H9 (cell line): Measurements from ENCODE around the gene ANAPC4. TPM values are rescaled to one million over a fixed set of nuclear protein-coding genes. Genes with fewer than 3 reads are reported as not detected.

Source experiments
- DNase-seq: peaks from one replicate; pipeline ENCODE4 v3.0.0-alpha.2; 2017
- H2AFZ ChIP-seq: one replicate; pipeline ENCODE4 v1.6.1; 2013; ENCODE audit warnings: mild to moderate bottlenecking, low read length, control low read depth, moderate library complexity
- H2AK5ac ChIP-seq: 2 replicates; pipeline ENCODE4 v1.6.1; 2013; ENCODE audit warnings: low read length, control low read depth, mixed read lengths; ENCODE audit not compliant: insufficient read length
- H2BK120ac ChIP-seq: one replicate; pipeline ENCODE4 v1.6.1; 2013; ENCODE audit warnings: low read depth, mild to moderate bottlenecking, low read length, control low read depth, inconsistent platforms; ENCODE audit not compliant: poor library complexity, severe bottlenecking
- H2BK12ac ChIP-seq: 2 replicates; pipeline ENCODE4 v1.6.1; 2013; ENCODE audit warnings: low read length, control low read depth, mixed read lengths, low read depth; ENCODE audit not compliant: insufficient read length
- H2BK15ac ChIP-seq: 2 replicates; pipeline ENCODE4 v1.6.1; 2013; ENCODE audit warnings: low read depth, low read length, control low read depth
- H2BK20ac ChIP-seq: one replicate; pipeline ENCODE4 v1.6.1; 2013; ENCODE audit warnings: low read depth, mild to moderate bottlenecking, low read length, control low read depth, inconsistent platforms; ENCODE audit not compliant: poor library complexity, severe bottlenecking
- H2BK5ac ChIP-seq: 2 replicates; pipeline ENCODE4 v1.6.1; 2013; ENCODE audit warnings: low read length, control low read depth, mixed read lengths; ENCODE audit not compliant: insufficient read length
- H3K14ac ChIP-seq: 2 replicates; pipeline ENCODE4 v1.6.1; 2013; ENCODE audit warnings: low read length, control low read depth; ENCODE audit not compliant: insufficient read depth
- H3K18ac ChIP-seq: 2 replicates; pipeline ENCODE4 v1.6.1; 2013; ENCODE audit warnings: low read depth, mild to moderate bottlenecking, mixed read lengths, low read length, control low read depth; ENCODE audit not compliant: insufficient read length
- H3K23ac ChIP-seq: 2 replicates; pipeline ENCODE4 v1.6.1; 2013; ENCODE audit warnings: low read length, control low read depth, mixed read lengths, low read depth; ENCODE audit not compliant: insufficient read length
- H3K23me2 ChIP-seq: 2 replicates; pipeline ENCODE4 v1.6.1; 2013; ENCODE audit warnings: low read depth, mild to moderate bottlenecking, mixed read lengths, low read length, control low read depth; ENCODE audit not compliant: insufficient read length, poor library complexity, severe bottlenecking
- H3K27ac ChIP-seq: 2 replicates; pipeline ENCODE4 v1.5.1; 2013; ENCODE audit warnings: low read length, control low read depth, mixed read lengths, low read depth; ENCODE audit not compliant: insufficient read length
- H3K27me3 ChIP-seq: 2 replicates; pipeline ENCODE4 v1.6.1; 2013; ENCODE audit warnings: low read length, control low read depth, inconsistent platforms; ENCODE audit not compliant: insufficient read depth
- H3K4ac ChIP-seq: 2 replicates; pipeline ENCODE4 v1.6.1; 2013; ENCODE audit warnings: low read depth, mild to moderate bottlenecking, control low read depth, inconsistent platforms, low read length, moderate library complexity
- H3K4me1 ChIP-seq: 2 replicates; pipeline ENCODE4 v1.6.1; 2013; ENCODE audit warnings: low read length, control low read depth, inconsistent platforms; ENCODE audit not compliant: insufficient read depth
- H3K4me2 ChIP-seq: 2 replicates; pipeline ENCODE4 v1.6.1; 2013; ENCODE audit warnings: low read length, control low read depth, mixed read lengths; ENCODE audit not compliant: insufficient read length, insufficient read depth
- H3K56ac ChIP-seq: 2 replicates; pipeline ENCODE4 v1.6.1; 2013; ENCODE audit warnings: low read depth, mild to moderate bottlenecking, mixed read lengths, low read length, control low read depth; ENCODE audit not compliant: insufficient read length
- H3K79me1 ChIP-seq: 2 replicates; pipeline ENCODE4 v1.6.1; 2013; ENCODE audit warnings: low read depth, mild to moderate bottlenecking, moderate library complexity, low read length, control low read depth, inconsistent platforms; ENCODE audit not compliant: insufficient read depth, poor library complexity, severe bottlenecking
- H3K79me2 ChIP-seq: 2 replicates; pipeline ENCODE4 v1.6.1; 2013; ENCODE audit warnings: low read length, control low read depth, inconsistent platforms; ENCODE audit not compliant: insufficient read depth
- H3K9ac ChIP-seq: 2 replicates; pipeline ENCODE4 v1.6.1; 2013; ENCODE audit warnings: low read length, control low read depth, mixed read lengths; ENCODE audit not compliant: insufficient read length; ENCODE audit errors: extremely low read depth
- H3K9me3 ChIP-seq: one replicate; pipeline ENCODE4 v1.6.1; 2013; ENCODE audit warnings: low read depth, low read length, inconsistent platforms; ENCODE audit not compliant: control insufficient read depth
- H3T11ph ChIP-seq: one replicate; pipeline ENCODE4 v1.6.1; 2013; ENCODE audit warnings: mild to moderate bottlenecking, low read length, control low read depth, inconsistent platforms
- H4K20me1 ChIP-seq: one replicate; pipeline ENCODE4 v1.6.1; 2013; ENCODE audit not compliant: control insufficient read depth, insufficient read length, insufficient read depth
- H4K5ac ChIP-seq: 2 replicates; pipeline ENCODE4 v1.6.1; 2013; ENCODE audit warnings: low read depth, mild to moderate bottlenecking, mixed read lengths, low read length, control low read depth; ENCODE audit not compliant: insufficient read length
- H4K8ac ChIP-seq: replicated peaks from 2 replicates; pipeline ENCODE4 v1.6.1; 2013; ENCODE audit warnings: low read length, control low read depth, mixed read lengths, low read depth; ENCODE audit not compliant: insufficient read length
- H4K91ac ChIP-seq: 2 replicates; pipeline ENCODE4 v1.6.1; 2013; ENCODE audit warnings: low read depth, mild to moderate bottlenecking, moderate library complexity, mixed read lengths, low read length, control low read depth; ENCODE audit not compliant: insufficient read length
- H3K27ac Mint-ChIP-seq, 3 experiments: 2 replicates in 2 of 3; 3 replicates in 1 of 3; pipeline ENCODE4 v1.8.0; 2020 to 2021; ENCODE audit warnings: mixed read lengths in 3 of 3, mild to moderate bottlenecking in 1 of 3, moderate library complexity in 1 of 3
- H3K27me3 Mint-ChIP-seq: 2 replicates; pipeline ENCODE4 v1.8.0; 2021; ENCODE audit warnings: low read depth, mild to moderate bottlenecking, moderate library complexity, mixed read lengths
- H3K36me3 Mint-ChIP-seq, 3 experiments: 2 replicates in 2 of 3; 3 replicates in 1 of 3; pipeline ENCODE4 v1.8.0; 2020 to 2021; ENCODE audit warnings: low read depth in 3 of 3, mixed read lengths in 3 of 3; ENCODE audit not compliant: insufficient read depth in 1 of 3
- H3K4me1 Mint-ChIP-seq, 2 experiments: 2 replicates each; pipeline ENCODE4 v1.8.0; 2020; ENCODE audit warnings: mixed read lengths in 2 of 2
- H3K4me3 Mint-ChIP-seq, 2 experiments: 2 replicates in 1 of 2; 3 replicates in 1 of 2; pipeline ENCODE4 v1.8.0; 2020 to 2021; ENCODE audit warnings: mild to moderate bottlenecking in 2 of 2, mixed read lengths in 2 of 2, moderate library complexity in 1 of 2
- H3K9me3 Mint-ChIP-seq, 2 experiments: 2 replicates in 1 of 2; 3 replicates in 1 of 2; pipeline ENCODE4 v1.8.0; 2020; ENCODE audit warnings: mild to moderate bottlenecking in 2 of 2, mixed read lengths in 2 of 2, moderate library complexity in 1 of 2
- CTCF ChIP-seq: fragments of 200-600 bp; sonication (generic); conservative IDR thresholded peaks from 3 replicates; pipeline ENCODE4 v1.8.0; 2021; ENCODE audit warnings: antibody characterized with exemption, mild to moderate bottlenecking
- WGBS: extraction: QIAGEN DNeasy Blood & Tissue Kit; methylation state at CpG from one replicate; pipeline ENCODE4 v1.1.7; 2013; ENCODE audit warnings: missing lambda C conversion rate, low lambda C conversion rate, mixed read lengths; ENCODE audit not compliant: insufficient read length; ENCODE audit errors: extremely low coverage; 5-methylcytosine and 5-hydroxymethylcytosine counted together
- total RNA-seq: library from RNA; stranded (reverse); gene quantifications from 2 replicates; pipeline ENCODE4 v1.2.1, GENCODE V29; 2021

ANAPC4 gene
- total RNA-seq, 1 experiment from 2014 or later = 42.5 TPM

- H3K9ac ChIP-seq = no peak overlapping the region
- H4K20me1 ChIP-seq = no peaks in the 10 kb centered on the region
- H3K27ac Mint-ChIP-seq = 0 out of 7 replicates have a peak overlapping the region, but pooled peaks of 1 of the 3 experiments have one; percentile 35
- H3K4me1 ChIP-seq = no peaks in the 10 kb centered on the region; the same call in 1 of the 2 replicates
- no peak overlapping the region for H2BK120ac ChIP-seq
- H3K27me3 ChIP-seq = no peaks in the 10 kb centered on the region; the same call in 1 of the 2 replicates
- no peak overlapping the region for H2BK15ac ChIP-seq
- H3K27me3 Mint-ChIP-seq = no peaks in the 10 kb centered on the region
- no peak overlapping the region for H2AFZ ChIP-seq
- no peaks in the 10 kb centered on the region for H3K79me2 ChIP-seq
- no peak overlapping the region for H3K27ac ChIP-seq
- H2BK12ac ChIP-seq = no peak overlapping the region
- no peak overlapping the region for H3T11ph ChIP-seq
- no peaks in the 10 kb centered on the region for H3K4me1 Mint-ChIP-seq
- no peak overlapping the region for H2AK5ac ChIP-seq
- no peak overlapping the region for H3K56ac ChIP-seq
- no peak for DNase-seq
- H3K4ac ChIP-seq = no peak overlapping the region
- no peak overlapping the region for H3K4me3 Mint-ChIP-seq
- H3K14ac ChIP-seq = no peak overlapping the region
- H3K23me2 ChIP-seq = no peaks in the 10 kb centered on the region
- no peak overlapping the region for H2BK20ac ChIP-seq
- no peak overlapping the region for H4K5ac ChIP-seq
- peak; percentile 44; the same call in 2 of the 3 replicates for TF ChIP-seq CTCF
- H3K9me3 ChIP-seq = no peaks in the 10 kb centered on the region
- no peak overlapping the region for H4K91ac ChIP-seq
- no peak overlapping the region for H2BK5ac ChIP-seq
- H3K36me3 Mint-ChIP-seq = no peaks in the 10 kb centered on the region
- no peak overlapping the region for H4K8ac ChIP-seq
- H3K23ac ChIP-seq = no peak overlapping the region
- H3K4me2 ChIP-seq = no peak overlapping the region
- H3K9me3 Mint-ChIP-seq = no peaks in the 10 kb centered on the region
- no peak overlapping the region for H3K18ac ChIP-seq
- no peaks in the 10 kb centered on the region for H3K79me1 ChIP-seq
- WGBS = no CpG with 5 or more reads among the region's 5 CpGs
Observed at GRCh38 chr4:25427871-25428270, 50.8 kb downstream of the ANAPC4 start.
